ENCODE data around the gene RNU5B-1. TPM values are rescaled to one million over a fixed set of nuclear protein-coding genes. Genes with fewer than 3 reads are reported as not detected.
A peak's percentile ranks its signal among the peaks of the same experiment; 100 is the strongest.

RNU5B-1 gene
- total and polyA plus RNA-seq, 2 of the 8 experiments (the other 6 are each of a cell fraction or from before 2014, with no cell fraction given): not detected

DNA sequence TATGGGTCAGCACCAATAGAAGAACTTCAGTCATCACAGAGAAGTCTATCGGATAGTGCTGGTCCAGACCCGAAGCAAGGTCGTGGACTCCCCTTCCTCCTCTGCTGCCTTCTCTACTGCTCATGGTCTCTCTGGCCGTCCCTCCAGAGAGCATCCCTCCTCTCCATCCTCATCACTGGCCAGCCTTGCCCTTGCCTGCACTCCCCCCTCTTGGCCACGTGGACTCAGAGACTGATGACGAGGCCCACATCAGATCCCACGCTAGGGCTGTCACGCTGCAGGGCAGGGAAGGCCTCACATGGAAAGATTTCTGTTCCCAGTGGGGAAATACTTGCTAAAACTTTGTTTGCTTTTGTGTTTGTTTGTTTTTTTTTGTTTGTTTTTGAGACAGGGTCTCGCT lies 38.0 kb downstream of the RNU5B-1 start:
- H3K79me2 ChIP-seq (ENCODE audit: control insufficient read depth in 1 of 2, insufficient read depth in 2 of 2, low read length in 2 of 2): peaks cover 0 to 9% of the 10 kb centered on the region in 2 experiments; a peak in 1 of 4 replicates
- no peaks in the 10 kb centered on the region for H3K9me3 ChIP-seq (ENCODE audit: insufficient read depth in 2 of 2, low read depth in 1 of 2, low read length in 1 of 2)
- FAIRE-seq (no peak), DNase-seq (ENCODE audit: low read depth in 1 of 2, low spot score in 2 of 2) (no peak)
- H3K36me3 ChIP-seq (ENCODE audit: control insufficient read depth in 2 of 4, insufficient read depth in 4 of 4, low read length in 3 of 4): no peaks in the 10 kb centered on the region
- no peak overlapping the region for H3K4me2 ChIP-seq (ENCODE audit: insufficient read depth in 1 of 2, low read depth in 2 of 2, low read length in 2 of 2)
- H3K79me1 ChIP-seq (ENCODE audit: low read depth, low read length): peaks cover 6% of the 10 kb centered on the region
- H2BK20ac ChIP-seq (ENCODE audit: low read length): 0 out of 2 replicates have a peak overlapping the region, but pooled peaks have one; percentile 43
- ChIA-PET POLR2A (ENCODE audit: partially characterized antibody) (interaction anchor here (0.8 to 1.5 kb wide), 2 partner anchors 35 to 37 kb away, joined by 3 to 5 read pairs; no protein-coding TSS in a partner anchor), CTCF (ENCODE audit: partially characterized antibody) (interaction anchor here (0.6 to 1.9 kb wide), 9 partner anchors 7 to 58 kb away, joined by 3 to 6 read pairs (median 4); no protein-coding TSS in a partner anchor)
- no peak overlapping the region for H3K9ac ChIP-seq (replicated peaks in 1 of 4; ENCODE audit: extremely low read depth in 1 of 4, low read depth in 3 of 4, low read length in 3 of 4)
- H3K56ac ChIP-seq (replicated peaks; ENCODE audit: insufficient read length, low read depth, low read length): no peak overlapping the region
- H4K20me1 ChIP-seq (replicated peaks in 1 of 2; ENCODE audit: control insufficient read depth in 1 of 2, insufficient read depth in 2 of 2, low read length in 2 of 2): peaks cover 0 to 9% of the 10 kb centered on the region in 2 experiments
- H3K4me3 ChIP-seq (ENCODE audit: extremely low read depth in 1 of 4, insufficient read depth in 2 of 4, low read depth in 3 of 4, low read length in 4 of 4): no peak overlapping the region
- no peaks in the 10 kb centered on the region for H3K27me3 ChIP-seq (replicated peaks in 1 of 4; ENCODE audit: control insufficient read depth in 3 of 4, extremely low read depth in 1 of 4, insufficient read depth in 3 of 4, low read length in 3 of 4)
- TF ChIP-seq EGR1 (IDR thresholded peaks at IDR 0.05; ENCODE audit: borderline replicate concordance, low read depth, low read length) (no peak), TAF7 (optimal IDR thresholded peaks at IDR 0.05; ENCODE audit: borderline replicate concordance, low read depth, low read length) (no peak), HDAC2 (IDR thresholded peaks at IDR 0.05; ENCODE audit: borderline replicate concordance in 1 of 2, low read depth in 2 of 2, low read length in 2 of 2) (no peak), TCF12 (IDR thresholded peaks at IDR 0.05; ENCODE audit: low read depth, low read length) (no peak), MAFK (IDR thresholded peaks at IDR 0.05; ENCODE audit: low read depth, low read length) (no peak), CHD1 (IDR thresholded peaks at IDR 0.05; ENCODE audit: low read depth, low read length) (no peak), CBX5 (IDR thresholded peaks at IDR 0.05; ENCODE audit: low read depth, low read length) (no peak)
- H3K23ac ChIP-seq (ENCODE audit: insufficient read length): no peak overlapping the region
- no peak overlapping the region for H2AFZ ChIP-seq (ENCODE audit: low read length)
- no peak overlapping the region; the same call in 1 of the 2 replicates for H2BK12ac ChIP-seq (ENCODE audit: low read depth, low read length)
- no peak overlapping the region for H2BK15ac ChIP-seq (ENCODE audit: low read length)
- H2BK5ac ChIP-seq (ENCODE audit: low read depth, low read length): no peak overlapping the region
- peaks cover 5 to 19% (median 9%) of the 10 kb centered on the region in 4 experiments for H3K4me1 ChIP-seq (replicated peaks in 1 of 4; ENCODE audit: control insufficient read depth in 3 of 4, insufficient read depth in 4 of 4, low read length in 3 of 4)
- no peak overlapping the region for H4K5ac ChIP-seq (ENCODE audit: insufficient read length, low read depth, low read length)
- H3K18ac ChIP-seq (ENCODE audit: extremely low read depth, low read length): no peak overlapping the region
- no peak overlapping the region for H4K8ac ChIP-seq (ENCODE audit: extremely low read depth, insufficient read depth, low read length)
- no peak overlapping the region for H3K4ac ChIP-seq (replicated peaks; ENCODE audit: insufficient read length, low read depth, low read length)
- no peaks in the 10 kb centered on the region for H3K23me2 ChIP-seq (ENCODE audit: low read depth, low read length)
- H2BK120ac ChIP-seq (replicated peaks; ENCODE audit: low read depth, low read length): no peak overlapping the region
- 96% methylated on average over 9 of the region's 9 CpGs; no CpG with 5 or more reads in 1 of the 2 experiments for WGBS, 2 experiments (ENCODE audit: extremely low coverage in 1 of 2, insufficient coverage in 1 of 2, insufficient read length in 1 of 2, insufficient replicate concordance in 2 of 2, low coverage in 1 of 2, low lambda C conversion rate in 2 of 2, missing lambda C conversion rate in 1 of 2)
- H3K27ac ChIP-seq (ENCODE audit: low read depth, low read length): no peak overlapping the region
- H4K91ac ChIP-seq (replicated peaks; ENCODE audit: insufficient read length, low read length): no peak overlapping the region
- H3K14ac ChIP-seq (ENCODE audit: insufficient read length): no peak overlapping the region
- no peak overlapping the region for H2AK5ac ChIP-seq (ENCODE audit: low read depth, low read length)
